Lower leg skin (tissue), 3 donors: ENCODE results near the gene LIF.

Source experiments
- CTCF ChIP-seq, 3 donors: fragments of 450-650 bp; IDR thresholded peaks; one replicate each; pipeline ENCODE4 v1.5.1; 2016; ENCODE audit warnings: antibody characterized with exemption in 3 of 3, mild to moderate bottlenecking in 3 of 3, moderate library complexity in 2 of 3
- POLR2A ChIP-seq, 2 donors: fragments of 450-650 bp; IDR thresholded peaks; one replicate each; pipeline ENCODE4 v1.6.1; 2016 to 2017; ENCODE audit warnings: antibody characterized with exemption in 2 of 2, mild to moderate bottlenecking in 1 of 2, moderate library complexity in 1 of 2

GRCh38 chr22:30198152-30198825, 48.3 kb downstream of the LIF start:
- TF ChIP-seq CTCF (IDR thresholded peaks at IDR 0.05) (no peak), POLR2A (IDR thresholded peaks at IDR 0.05) (no peak)
